Activated T-helper 2 cell treated with anti-CD3 and anti-CD28 coated beads, Interferon-gamma antibody, Interleukin-2, Interleukin-4, amounts not matched to agents 10 μg/mL and 5 μg/mL and 100 μg/mL, durations not matched to agents 14 hours and 24 hours and 36 hours (primary cell): ENCODE results near the gene CFAP299. TPM values are rescaled to one million over a fixed set of nuclear protein-coding genes. Genes with fewer than 3 reads are reported as not detected.
"Not testable (repeated sequence)": the region's sequence is repeated elsewhere in the genome, so short reads cannot be mapped to it uniquely, and the experiment has no call there.

Experiments used
- DNase-seq: peaks from one replicate; pipeline ENCODE4 v3.0.0; 2021; ENCODE audit warnings: low spot score
- H3K27ac Mint-ChIP-seq: one replicate; pipeline ENCODE4 v1.8.0; 2021; ENCODE audit warnings: mixed read lengths
- H3K27me3 Mint-ChIP-seq: one replicate; pipeline ENCODE4 v1.8.0; 2021; ENCODE audit warnings: low read depth, mixed read lengths
- H3K36me3 Mint-ChIP-seq: one replicate; pipeline ENCODE4 v1.8.0; 2021; ENCODE audit warnings: low read depth, mixed read lengths
- H3K4me1 Mint-ChIP-seq: one replicate; pipeline ENCODE4 v1.8.0; 2021; ENCODE audit warnings: low read depth, mixed read lengths
- H3K4me3 Mint-ChIP-seq: one replicate; pipeline ENCODE4 v1.8.0; 2021; ENCODE audit warnings: low read depth, mild to moderate bottlenecking, moderate library complexity, mixed read lengths
- H3K9me3 Mint-ChIP-seq: one replicate; pipeline ENCODE4 v1.8.0; 2021; ENCODE audit warnings: mixed read lengths
- intact Hi-C: fragments of 100-400 bp; cut with micrococcal nuclease; formaldehyde crosslinking; loops from one replicate; pipeline ENCODE4 v1.15.1; 2023
- total RNA-seq: library from RNA; stranded (reverse); gene quantifications from 2 replicates; pipeline ENCODE4 v1.2.3, GENCODE V29; 2022

Gene CFAP299
- not detected in 2 replicates for total RNA-seq

DNA sequence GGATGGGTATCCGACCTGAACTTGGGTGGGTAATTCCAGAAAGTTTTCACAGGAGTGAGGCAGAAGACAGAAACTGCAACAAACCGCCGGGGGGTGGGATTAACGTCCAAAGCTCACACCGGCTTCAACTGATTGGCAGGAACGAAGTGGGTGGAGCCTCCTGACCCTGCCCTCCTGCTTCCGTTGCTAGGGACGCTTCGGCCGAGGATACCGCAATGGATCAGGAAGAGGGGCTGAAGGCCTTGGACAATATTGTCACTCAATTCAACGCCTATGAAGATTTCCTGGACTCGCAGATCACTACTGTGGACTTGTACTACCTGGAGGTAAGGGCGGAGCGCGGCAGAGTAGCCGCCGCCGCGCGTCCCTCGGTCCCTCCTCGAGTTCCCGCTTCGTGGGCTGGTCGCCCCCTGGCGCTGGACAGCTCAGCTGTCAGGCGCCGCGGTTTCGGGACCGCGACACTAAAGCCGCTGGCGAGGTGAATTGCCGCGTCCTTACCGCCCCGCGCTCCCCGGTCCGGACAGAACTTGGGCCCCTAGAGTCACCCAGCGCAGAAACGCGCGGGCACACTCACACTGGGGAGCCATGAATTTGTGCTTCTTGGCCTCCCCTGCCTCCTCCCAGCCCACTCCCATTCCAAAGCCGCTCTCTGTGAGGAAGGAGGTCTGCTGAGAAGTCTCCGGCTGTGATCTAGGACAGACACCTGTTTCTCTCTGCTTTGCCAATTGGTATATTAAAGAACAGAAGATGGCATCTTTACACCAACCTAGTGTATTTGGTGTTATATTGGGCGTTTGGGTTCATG is at the start of gene CFAP299:
Gene CFAP299, plus strand, starts transcription at position 177 of the 805 bp plus-strand sequence.
- Mint-ChIP-seq H3K9me3 (no peaks in the 10 kb centered on the region), H3K27me3 (peaks cover 20% of the 10 kb centered on the region), H3K4me3 (peak within 1 kb of the TSS; percentile 77), H3K36me3 (no peaks in the 10 kb centered on the region), H3K4me1 (peaks cover 9% of the 10 kb centered on the region), H3K27ac (no peak within 1 kb of the TSS)
- intact Hi-C loops: no loop called here
- peak; percentile 47 for DNase-seq

DNA sequence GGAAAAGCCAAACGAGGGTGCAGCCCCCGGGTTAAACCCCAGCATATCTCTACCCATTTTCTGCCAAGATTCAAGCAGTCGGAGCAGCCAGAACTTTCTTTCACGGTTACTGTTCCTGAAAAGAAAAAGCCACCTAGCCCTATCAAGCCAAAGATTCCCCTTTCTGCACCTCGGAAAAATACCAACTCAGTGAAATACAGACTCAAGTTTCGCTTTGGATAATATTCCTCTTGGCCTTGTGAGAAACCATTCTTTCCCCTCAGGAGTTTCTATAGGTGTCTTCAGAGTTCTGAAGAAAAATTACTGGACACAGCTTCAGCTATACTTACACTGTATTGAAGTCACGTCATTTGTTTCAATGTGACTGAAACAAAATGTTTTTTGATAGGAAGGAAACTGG is 49.1 kb upstream of the CFAP299 start:
- peaks cover 7% of the 10 kb centered on the region for H3K27me3 Mint-ChIP-seq
- H3K4me3 Mint-ChIP-seq: no peak overlapping the region
- no peaks in the 10 kb centered on the region for H3K9me3 Mint-ChIP-seq

DNA sequence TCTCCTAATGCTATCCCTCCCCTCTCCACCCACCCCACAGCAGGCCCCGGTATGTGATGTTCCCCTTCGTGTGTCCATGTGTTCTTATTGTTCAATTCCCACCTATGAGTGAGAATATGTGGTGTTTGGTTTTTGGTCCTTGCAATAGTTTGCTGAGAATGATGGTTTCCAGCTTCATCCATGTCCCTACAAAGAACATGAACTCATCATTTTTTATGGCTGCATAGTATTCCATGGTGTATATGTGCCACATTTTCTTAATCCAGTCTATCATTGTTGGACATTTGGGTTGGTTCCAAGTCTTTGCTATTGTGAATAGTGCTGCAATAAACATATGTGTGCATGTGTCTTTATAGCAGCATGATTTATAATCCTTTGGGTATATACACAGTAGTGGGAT is 44.9 kb upstream of the CFAP299 start:
- H3K27ac Mint-ChIP-seq, H3K4me1 Mint-ChIP-seq, H3K27me3 Mint-ChIP-seq, H3K36me3 Mint-ChIP-seq, H3K4me3 Mint-ChIP-seq, intact Hi-C loops, H3K9me3 Mint-ChIP-seq, DNase-seq: not testable (repeated sequence)

More for the DNA sequence above, 49.1 kb upstream of the CFAP299 start:
- Mint-ChIP-seq H3K36me3 (no peaks in the 10 kb centered on the region), H3K27ac (no peak overlapping the region), H3K4me1 (no peaks in the 10 kb centered on the region)
- no peak for DNase-seq
- intact Hi-C loops: no loop called here

DNA sequence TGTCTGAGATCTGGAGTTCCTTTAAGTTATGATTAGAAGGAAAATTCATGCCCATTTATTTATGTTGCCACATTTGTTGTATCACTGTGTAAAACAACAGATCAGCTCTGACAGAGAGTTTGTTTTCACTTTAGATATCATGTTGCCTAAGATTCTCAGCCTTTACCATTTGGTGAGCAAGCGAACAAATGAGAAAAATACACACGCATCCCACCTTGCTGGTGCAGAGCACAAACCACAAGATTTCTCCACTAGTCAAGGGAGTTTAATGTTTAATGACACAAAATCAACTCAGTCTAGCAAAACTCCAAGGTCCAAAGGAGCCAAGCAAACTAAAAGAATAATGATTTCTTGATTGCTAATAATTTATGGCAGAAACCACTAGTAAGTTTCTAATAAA is 41.3 kb upstream of the CFAP299 start:
- H3K27me3 Mint-ChIP-seq: peaks cover 3% of the 10 kb centered on the region
- intact Hi-C loops: no loop called here
- H3K36me3 Mint-ChIP-seq: no peaks in the 10 kb centered on the region
- no peak for DNase-seq
- H3K4me1 Mint-ChIP-seq: no peaks in the 10 kb centered on the region
- H3K4me3 Mint-ChIP-seq: no peak overlapping the region
- H3K27ac Mint-ChIP-seq: no peak overlapping the region
- H3K9me3 Mint-ChIP-seq: no peaks in the 10 kb centered on the region

DNA sequence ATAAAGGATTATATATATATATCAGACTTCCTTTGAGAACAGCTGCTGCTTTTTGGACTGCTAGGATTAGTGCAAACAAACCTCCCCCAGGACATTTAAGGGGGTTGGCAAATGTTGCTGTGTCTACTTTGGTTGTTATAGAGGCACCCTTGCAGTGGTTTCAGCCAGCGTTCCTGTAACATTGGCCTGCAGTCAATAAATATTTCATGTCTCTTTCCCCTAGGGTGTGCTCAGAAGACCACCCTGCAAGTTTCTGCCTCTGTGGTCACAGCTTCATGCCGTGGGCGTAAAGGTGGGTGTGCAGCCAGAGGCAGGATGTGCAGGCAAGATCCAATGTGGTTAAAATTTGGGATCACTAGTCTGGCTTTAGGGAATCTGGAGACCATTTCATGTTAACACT is 40.2 kb upstream of the CFAP299 start:
- intact Hi-C loops: no loop called here
- Mint-ChIP-seq H3K27me3 (peaks cover 3% of the 10 kb centered on the region), H3K4me1 (no peaks in the 10 kb centered on the region), H3K36me3 (no peaks in the 10 kb centered on the region), H3K27ac (no peak overlapping the region), H3K9me3 (no peaks in the 10 kb centered on the region), H3K4me3 (no peak overlapping the region)
- no peak for DNase-seq

DNA sequence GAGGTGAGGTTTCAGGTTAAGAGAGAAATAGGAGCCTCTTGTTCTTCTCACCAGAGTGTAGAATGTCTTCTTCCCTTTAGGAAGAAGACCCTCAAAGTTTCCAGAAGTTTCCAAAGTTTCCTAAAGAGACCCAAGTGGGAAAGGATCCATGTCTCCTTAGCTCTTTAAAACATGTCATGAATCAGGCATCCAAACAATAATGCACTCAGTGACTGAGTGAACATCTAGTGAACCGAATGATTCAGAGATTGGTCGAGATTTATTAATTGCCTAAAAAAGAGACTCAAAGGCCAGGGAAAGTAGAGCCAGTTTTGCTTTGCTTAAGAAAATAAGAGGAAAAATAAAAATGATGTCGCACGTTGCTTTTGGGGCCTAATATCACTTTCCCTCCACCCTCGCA is 39.7 kb upstream of the CFAP299 start:
- Mint-ChIP-seq H3K4me1 (no peaks in the 10 kb centered on the region), H3K27me3 (peaks cover 3% of the 10 kb centered on the region), H3K36me3 (no peaks in the 10 kb centered on the region), H3K4me3 (no peak overlapping the region), H3K27ac (no peak overlapping the region), H3K9me3 (no peaks in the 10 kb centered on the region)
- intact Hi-C loops: no loop called here
- no peak for DNase-seq

DNA sequence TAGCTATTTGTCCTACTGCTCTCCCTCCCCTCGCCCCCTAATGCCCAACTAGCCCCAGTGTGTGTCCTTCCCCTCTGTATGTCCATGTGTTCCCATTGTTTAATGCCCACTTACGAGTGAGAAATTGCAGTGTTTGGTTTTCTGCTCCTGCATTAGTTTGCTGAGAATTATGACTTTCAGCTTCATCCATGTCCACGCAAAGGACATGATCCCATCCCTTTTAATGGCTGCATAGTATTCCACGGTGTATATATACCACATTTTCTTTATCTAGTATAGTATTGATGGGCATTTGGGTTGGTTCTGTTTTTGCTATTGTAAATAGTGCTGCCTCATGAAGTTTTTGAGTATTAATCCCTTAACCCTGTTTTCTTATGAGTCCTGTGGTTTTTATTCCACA is 33.6 kb upstream of the CFAP299 start:
- Mint-ChIP-seq H3K27me3 (peaks cover 2% of the 10 kb centered on the region), H3K4me1 (no peaks in the 10 kb centered on the region), H3K27ac (no peak overlapping the region), H3K36me3 (no peaks in the 10 kb centered on the region), H3K9me3 (no peaks in the 10 kb centered on the region), H3K4me3 (no peak overlapping the region)
- DNase-seq: no peak
- intact Hi-C loops: no loop called here

DNA sequence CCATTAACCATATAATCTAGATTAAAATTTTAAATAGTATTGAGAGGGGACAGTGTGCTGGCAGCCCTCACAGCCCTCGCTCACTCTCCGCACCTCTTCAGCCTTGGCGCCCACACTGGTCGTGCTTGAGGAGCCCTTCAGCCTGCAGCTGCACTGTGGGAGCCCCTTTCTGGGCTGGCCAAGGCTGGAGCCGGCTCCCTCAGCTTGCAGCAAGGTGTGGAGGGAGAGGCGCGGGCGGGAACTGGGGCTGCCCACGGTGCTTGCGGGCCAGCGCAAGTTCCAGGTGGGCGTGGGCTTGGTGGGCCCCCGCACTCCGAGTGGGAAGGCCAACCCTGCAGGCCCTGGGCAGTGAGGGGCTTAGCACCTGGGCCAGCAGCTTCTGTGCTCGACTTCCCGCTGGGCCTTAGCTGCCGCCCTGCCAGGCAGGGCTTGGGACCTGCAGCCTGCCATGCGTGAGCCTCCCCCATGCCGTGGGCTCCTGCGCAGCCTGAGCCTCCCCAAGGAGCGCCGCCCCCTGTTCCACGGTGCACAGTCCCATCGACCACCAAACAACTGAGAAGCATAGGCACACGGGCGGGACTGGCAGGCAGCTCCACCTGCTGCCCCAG is 32.8 kb upstream of the CFAP299 start:
- Mint-ChIP-seq H3K9me3 (no peaks in the 10 kb centered on the region), H3K36me3 (no peaks in the 10 kb centered on the region), H3K4me1 (no peaks in the 10 kb centered on the region), H3K27ac (no peak overlapping the region), H3K27me3 (peaks cover 2% of the 10 kb centered on the region), H3K4me3 (no peak overlapping the region)
- DNase-seq: no peak
- intact Hi-C loops: no loop called here

DNA sequence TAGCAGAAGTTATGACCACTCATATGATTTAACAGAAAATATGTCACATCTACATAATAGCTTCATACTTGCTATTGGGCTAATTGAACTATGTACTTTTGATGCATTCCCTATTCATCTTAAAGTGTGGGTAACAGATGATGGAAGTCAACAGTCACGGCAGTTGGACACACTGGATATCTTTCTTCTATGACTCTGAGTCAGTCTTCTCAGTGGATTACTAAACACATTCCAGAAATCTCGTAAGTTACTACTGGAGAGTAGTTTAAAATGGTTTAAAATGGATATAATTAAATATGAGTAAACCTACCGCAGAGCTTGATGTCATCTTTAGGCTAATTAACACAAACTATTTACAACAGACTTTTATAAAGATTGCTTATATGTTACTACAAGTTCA is 30.1 kb upstream of the CFAP299 start:
- no peaks in the 10 kb centered on the region for H3K4me1 Mint-ChIP-seq
- DNase-seq: no peak
- no peaks in the 10 kb centered on the region for H3K27me3 Mint-ChIP-seq

DNA sequence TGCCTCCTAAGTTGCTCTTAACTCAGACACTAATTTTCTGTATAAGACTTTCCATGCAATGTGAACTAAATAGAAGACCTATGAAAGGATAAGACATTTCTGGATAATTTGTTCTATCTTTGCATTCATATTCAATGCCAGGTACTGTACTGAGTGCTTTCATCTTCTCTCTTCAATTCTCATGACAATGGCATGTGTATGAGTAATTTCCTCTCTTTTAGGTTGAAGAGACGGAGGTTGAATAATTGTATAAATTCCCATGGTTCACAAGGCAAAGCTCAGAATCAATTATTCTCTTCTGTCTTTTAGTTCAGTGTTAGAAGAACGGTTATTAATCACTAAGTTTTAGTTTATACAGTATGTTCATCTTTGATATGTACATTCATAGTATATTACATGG is 29.3 kb upstream of the CFAP299 start:
- Mint-ChIP-seq H3K27ac (no peak overlapping the region), H3K4me1 (no peaks in the 10 kb centered on the region), H3K36me3 (no peaks in the 10 kb centered on the region), H3K9me3 (no peaks in the 10 kb centered on the region), H3K4me3 (no peak overlapping the region), H3K27me3 (no peaks in the 10 kb centered on the region)
- no peak for DNase-seq
- intact Hi-C loops: no loop called here

More for the DNA sequence above, 30.1 kb upstream of the CFAP299 start:
- H3K36me3 Mint-ChIP-seq: no peaks in the 10 kb centered on the region
- no peaks in the 10 kb centered on the region for H3K9me3 Mint-ChIP-seq
- no peak overlapping the region for H3K4me3 Mint-ChIP-seq
- intact Hi-C loops: no loop called here
- H3K27ac Mint-ChIP-seq: no peak overlapping the region

DNA sequence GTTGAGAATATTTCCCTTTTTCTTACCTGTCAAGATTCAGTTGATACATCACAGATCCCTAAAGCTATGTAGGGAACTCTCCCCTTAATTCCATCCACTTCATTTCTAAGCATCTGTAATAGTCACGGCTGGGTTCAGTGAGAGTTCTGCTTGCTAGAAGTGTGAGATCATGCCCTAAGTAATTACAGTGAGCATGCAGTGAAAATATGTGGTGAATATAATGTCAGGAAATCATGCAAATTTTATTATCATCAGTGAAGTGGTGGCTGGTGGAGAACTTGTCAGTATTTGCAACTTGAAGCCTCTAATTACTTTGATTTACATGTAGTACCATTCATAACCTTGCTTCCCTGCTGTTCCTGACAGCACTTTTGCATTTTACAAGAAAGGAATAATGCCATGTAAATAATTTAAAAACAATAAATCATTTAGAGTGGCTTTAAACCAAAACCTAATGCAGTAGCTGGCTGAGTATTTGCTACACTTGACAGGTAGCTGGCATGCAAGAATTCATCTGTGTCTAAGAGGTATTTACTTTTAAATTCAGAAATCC is 28.3 kb upstream of the CFAP299 start:
- intact Hi-C loops: no loop called here
- H3K27me3 Mint-ChIP-seq: no peaks in the 10 kb centered on the region
- H3K9me3 Mint-ChIP-seq: no peaks in the 10 kb centered on the region
- no peak overlapping the region for H3K4me3 Mint-ChIP-seq
- no peak for DNase-seq
- H3K4me1 Mint-ChIP-seq: no peaks in the 10 kb centered on the region
- no peaks in the 10 kb centered on the region for H3K36me3 Mint-ChIP-seq
- no peak overlapping the region for H3K27ac Mint-ChIP-seq

DNA sequence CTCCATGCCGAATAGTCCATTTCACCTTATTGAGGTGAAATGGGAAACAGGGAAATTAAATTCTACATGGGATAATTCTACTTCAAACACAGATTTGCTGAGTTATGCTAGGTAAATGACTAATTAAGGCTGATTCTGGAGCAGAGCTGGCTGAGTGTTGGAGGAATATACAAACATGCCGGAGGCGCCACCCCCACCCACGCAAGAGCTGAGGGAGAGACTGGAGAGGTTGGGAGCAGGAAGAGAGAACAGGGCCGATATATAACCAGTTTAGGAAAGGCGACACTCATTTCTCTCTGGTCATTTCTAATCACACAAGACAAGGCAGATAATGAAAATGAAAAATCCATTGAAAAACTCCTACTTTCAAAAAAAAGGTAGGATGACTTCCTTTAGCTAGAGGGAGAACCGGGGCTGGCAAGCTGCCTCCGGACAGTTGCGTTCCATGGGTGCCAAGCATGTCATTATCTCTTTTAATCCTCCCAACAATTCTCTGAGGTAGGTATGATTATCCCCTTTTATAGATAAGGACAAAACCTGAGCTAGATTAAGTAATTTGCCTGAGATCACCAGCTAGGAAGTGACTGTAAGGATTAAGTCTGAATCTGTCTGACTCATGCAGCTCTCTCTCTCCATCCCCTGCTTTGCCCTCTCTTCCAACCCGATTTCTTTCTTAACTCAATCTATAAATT is 27.6 kb upstream of the CFAP299 start:
- Mint-ChIP-seq H3K27me3 (no peaks in the 10 kb centered on the region), H3K9me3 (no peaks in the 10 kb centered on the region), H3K4me1 (no peaks in the 10 kb centered on the region), H3K36me3 (no peaks in the 10 kb centered on the region), H3K4me3 (no peak overlapping the region), H3K27ac (no peak overlapping the region)
- intact Hi-C loops: no loop called here
- no peak for DNase-seq

DNA sequence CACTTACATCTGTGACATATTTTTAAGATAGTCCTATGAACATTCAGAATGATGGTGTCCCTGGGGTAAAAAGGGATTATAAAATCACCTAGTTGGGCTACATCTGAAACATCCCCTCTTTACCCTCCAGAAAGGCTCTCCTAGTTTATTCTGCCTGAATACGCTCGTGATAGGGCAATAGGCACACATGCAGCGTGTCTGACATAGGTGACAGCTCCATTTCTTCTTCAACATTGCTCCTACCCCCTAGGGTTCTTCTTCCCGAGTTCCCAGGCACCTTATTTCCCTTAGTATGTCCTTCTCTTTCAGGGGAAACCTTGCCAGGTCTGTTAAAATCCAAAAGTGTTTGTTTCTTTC is 27.1 kb upstream of the CFAP299 start:
- H3K9me3 Mint-ChIP-seq: no peaks in the 10 kb centered on the region
- H3K27me3 Mint-ChIP-seq: no peaks in the 10 kb centered on the region
- intact Hi-C loops: no loop called here
- no peaks in the 10 kb centered on the region for H3K36me3 Mint-ChIP-seq
- DNase-seq: no peak
- H3K27ac Mint-ChIP-seq: no peak overlapping the region
- no peak overlapping the region for H3K4me3 Mint-ChIP-seq
- H3K4me1 Mint-ChIP-seq: no peaks in the 10 kb centered on the region
